ENCODE measurements around the gene TAF1D. TPM values are rescaled to one million over a fixed set of nuclear protein-coding genes. Genes with fewer than 3 reads are reported as not detected.

The TAF1D gene
- 100 to 1,000 TPM in 1 of 4 donors, 10 to 100 TPM in 3; 89.2 to 111 (median 94.4) TPM for total RNA-seq
- polyA plus RNA-seq, result 10 to 100 TPM; 22.4 to 87.3 (median 68.5) TPM

- Histone ChIP-seq H3K36me3 (peaks cover 11 to 38% (median 20%) of the 10 kb centered on the region in 4 donors), H3K4me3 (peak within 1 kb of the TSS; percentile 62 to 90 (median 78)), H3K9me3 (no peaks in the 10 kb centered on the region), H3K27ac (peak within 1 kb of the TSS; percentile 89 to 96 (median 93)), H3K27me3 (no peaks in the 10 kb centered on the region), H3K4me1 (peaks cover 0 to 53% (median 50%) of the 10 kb centered on the region in 4 donors)
- TF ChIP-seq POLR2A (IDR thresholded peaks at IDR 0.05), result peak; percentile 82 to 87
- peak; percentile 85 to 98 (median 96) for TF ChIP-seq POLR2AphosphoS5 (IDR thresholded peaks at IDR 0.05)
- TF ChIP-seq CTCF (IDR thresholded peaks at IDR 0.05), result no peak
- no peak for TF ChIP-seq EP300 (IDR thresholded peaks at IDR 0.05)
- 0% methylated on average over 65 of the region's 65 CpGs for WGBS, 2 donors
- peak; percentile 99 for DNase-seq
- intact Hi-C loops (cut with DNase I), result loop anchor here (2.0 to 10.0 kb wide), 5 partner anchors 44 to 751 kb away; partner anchors contain the start of genes ANKRD49, CEP295, MED17 and MRE11
Measured at GRCh38 chr11:93741094-93741881, at the start of gene TAF1D, which contains the start of gene C11orf54. TAF1D (minus strand) TSS chr11:93741495; CDS start chr11:93739304, 2,191 bp downstream. C11orf54 (plus strand) TSS chr11:93741672; CDS start chr11:93747394, 5,722 bp downstream.

GRCh38 chr11:93784935-93785360, 43.7 kb upstream of the TAF1D start:
- intact Hi-C loops (cut with DNase I), result loop anchor here (2.0 to 10.0 kb wide), 3 partner anchors 44 to 344 kb away; partner anchors contain the start of genes C11orf54, CEP295, PANX1 and TAF1D
- peaks cover 0 to 39% (median 37%) of the 10 kb centered on the region in 4 donors for H3K4me1 ChIP-seq

GRCh38 chr11:93784145-93784934, 43.0 kb upstream of the TAF1D start, which contains the start of gene MED17:
MED17 (plus strand) TSS chr11:93784282; CDS start chr11:93784514, 232 bp downstream.
- intact Hi-C loops (cut with DNase I), result loop anchor here (2.0 to 10.0 kb wide), 3 partner anchors 44 to 344 kb away; partner anchors contain the start of genes C11orf54, CEP295, PANX1 and TAF1D
- WGBS, 2 donors, result 0% methylated on average over 72 of the region's 72 CpGs
- Histone ChIP-seq H3K9me3 (no peaks in the 10 kb centered on the region), H3K27me3 (no peaks in the 10 kb centered on the region), H3K4me3 (peak within 1 kb of the TSS; percentile 72 to 97 (median 88)), H3K27ac (peak within 1 kb of the TSS; percentile 93 to 98 (median 96)), H3K36me3 (peaks cover 0 to 17% (median 0%) of the 10 kb centered on the region in 4 donors), H3K4me1 (peaks cover 0 to 39% (median 37%) of the 10 kb centered on the region in 4 donors)
- peak; percentile 96 for DNase-seq
- TF ChIP-seq CTCF (IDR thresholded peaks at IDR 0.05), result peak; percentile 30 to 48 (median 39)
- peak; percentile 72 to 79 for TF ChIP-seq POLR2A (IDR thresholded peaks at IDR 0.05)
- peak; percentile 91 to 97 (median 94) for TF ChIP-seq POLR2AphosphoS5 (IDR thresholded peaks at IDR 0.05)
- TF ChIP-seq EP300 (IDR thresholded peaks at IDR 0.05), result no peak

More at GRCh38 chr11:93784935-93785360, 43.7 kb upstream of the TAF1D start:
- H3K9me3 ChIP-seq, result no peaks in the 10 kb centered on the region
- peak overlapping the region; percentile 72 to 97 (median 88) for H3K4me3 ChIP-seq
- no peak for DNase-seq
- no peaks in the 10 kb centered on the region for H3K27me3 ChIP-seq
- peak overlapping the region; percentile 93 to 98 (median 96) for H3K27ac ChIP-seq
- H3K36me3 ChIP-seq, result peaks cover 0 to 23% (median 0%) of the 10 kb centered on the region in 4 donors
- WGBS, 2 donors, result 0 to 1% methylated on average over 13 of the region's 13 CpGs
- TF ChIP-seq POLR2AphosphoS5 (IDR thresholded peaks at IDR 0.05), result no peak
- no peak for TF ChIP-seq POLR2A (IDR thresholded peaks at IDR 0.05)
- no peak for TF ChIP-seq EP300 (IDR thresholded peaks at IDR 0.05)
- no peak for TF ChIP-seq CTCF (IDR thresholded peaks at IDR 0.05)

- Histone ChIP-seq H3K27ac (peak overlapping the region; percentile 93 to 98 (median 96)), H3K9me3 (no peaks in the 10 kb centered on the region), H3K4me3 (peak overlapping the region; percentile 72 to 97 (median 88)), H3K27me3 (no peaks in the 10 kb centered on the region), H3K4me1 (peaks cover 0 to 39% (median 37%) of the 10 kb centered on the region in 4 donors), H3K36me3 (peaks cover 0 to 11% (median 0%) of the 10 kb centered on the region in 4 donors)
- 0 to 1% methylated on average over 10 of the region's 10 CpGs for WGBS, 2 donors
- intact Hi-C loops (cut with DNase I), result loop anchor here (2.0 to 10.0 kb wide), 3 partner anchors 43 to 345 kb away; partner anchors contain the start of genes C11orf54, CEP295, PANX1 and TAF1D
- DNase-seq, result no peak
- TF ChIP-seq CTCF (IDR thresholded peaks at IDR 0.05) (peak in 2 of 4 experiments; percentile 12 to 29), POLR2AphosphoS5 (IDR thresholded peaks at IDR 0.05) (no peak)
Measured at GRCh38 chr11:93783765-93784144, 42.5 kb upstream of the TAF1D start.

Measured in sigmoid colon (tissue), 7 donors.